Hepatocyte (in vitro differentiated cells): Measurements from ENCODE around the gene CHCHD10.

Experiments used
- EZH2 ChIP-seq: fragments of 200-600 bp; sonication (generic); IDR thresholded peaks from 2 replicates; pipeline ENCODE4 v1.6.1; 2016; ENCODE audit warnings: antibody characterized with exemption, mild to moderate bottlenecking, borderline replicate concordance
- EZH2phosphoT487 ChIP-seq: fragments of 200-600 bp; sonication (generic); IDR thresholded peaks from one replicate; pipeline ENCODE4 v1.6.1; 2018; ENCODE audit warnings: antibody characterized with exemption, mild to moderate bottlenecking, low read depth, moderate library complexity; ENCODE audit not compliant: unreplicated experiment, severe bottlenecking
- TF ChIP-seq, protein P1 (sequence below): fragments of 200-600 bp; sonication (generic); IDR thresholded peaks from 2 replicates; pipeline ENCODE4 v1.5.1; 2016; ENCODE audit warnings: antibody characterized with exemption, mild to moderate bottlenecking; ENCODE audit not compliant: poor library complexity

DNA sequence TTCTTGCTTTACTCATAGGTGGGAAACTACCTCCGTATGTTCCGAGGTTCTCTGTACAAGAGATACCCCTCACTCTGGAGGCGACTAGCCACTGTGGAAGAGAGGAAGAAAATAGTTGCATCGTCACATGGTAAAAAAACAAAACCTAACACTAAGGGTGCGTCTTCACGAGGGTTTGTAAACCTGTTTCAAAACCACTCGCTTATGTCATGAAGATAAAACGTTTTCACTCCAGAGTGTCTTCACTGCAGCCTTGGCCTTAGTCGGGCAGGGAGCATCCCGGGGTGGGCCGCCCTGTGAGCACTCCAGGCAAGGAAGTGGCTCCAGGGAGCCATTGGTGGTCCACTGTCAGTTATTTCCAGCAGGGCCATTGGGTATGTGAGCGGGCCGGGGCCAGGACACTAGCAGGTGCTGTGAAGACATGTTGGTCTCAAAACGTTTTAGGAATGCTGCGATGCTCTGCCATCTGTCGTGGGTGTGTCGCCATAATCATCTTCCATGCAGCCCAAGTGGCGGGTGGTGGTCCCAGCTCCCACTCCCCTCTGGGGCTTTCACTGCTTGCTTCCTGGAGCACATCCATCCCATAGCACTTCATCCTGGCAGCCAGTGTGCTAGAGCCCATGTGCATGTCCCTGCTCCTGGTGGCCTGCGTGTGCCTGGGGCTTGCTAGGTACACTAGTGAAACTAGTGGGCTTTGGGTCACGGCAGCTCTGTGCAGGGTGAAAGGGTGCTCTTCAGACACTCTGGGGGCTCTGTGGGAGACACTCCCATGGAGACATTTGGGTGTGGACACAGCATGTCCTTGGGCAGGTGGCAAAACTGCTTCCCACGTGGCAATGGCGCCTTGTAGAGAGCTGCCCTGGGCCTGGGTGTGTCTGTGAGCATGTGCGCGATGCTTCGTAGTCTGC lies 24.2 kb upstream of the CHCHD10 start:
- TF ChIP-seq, protein P1, sequence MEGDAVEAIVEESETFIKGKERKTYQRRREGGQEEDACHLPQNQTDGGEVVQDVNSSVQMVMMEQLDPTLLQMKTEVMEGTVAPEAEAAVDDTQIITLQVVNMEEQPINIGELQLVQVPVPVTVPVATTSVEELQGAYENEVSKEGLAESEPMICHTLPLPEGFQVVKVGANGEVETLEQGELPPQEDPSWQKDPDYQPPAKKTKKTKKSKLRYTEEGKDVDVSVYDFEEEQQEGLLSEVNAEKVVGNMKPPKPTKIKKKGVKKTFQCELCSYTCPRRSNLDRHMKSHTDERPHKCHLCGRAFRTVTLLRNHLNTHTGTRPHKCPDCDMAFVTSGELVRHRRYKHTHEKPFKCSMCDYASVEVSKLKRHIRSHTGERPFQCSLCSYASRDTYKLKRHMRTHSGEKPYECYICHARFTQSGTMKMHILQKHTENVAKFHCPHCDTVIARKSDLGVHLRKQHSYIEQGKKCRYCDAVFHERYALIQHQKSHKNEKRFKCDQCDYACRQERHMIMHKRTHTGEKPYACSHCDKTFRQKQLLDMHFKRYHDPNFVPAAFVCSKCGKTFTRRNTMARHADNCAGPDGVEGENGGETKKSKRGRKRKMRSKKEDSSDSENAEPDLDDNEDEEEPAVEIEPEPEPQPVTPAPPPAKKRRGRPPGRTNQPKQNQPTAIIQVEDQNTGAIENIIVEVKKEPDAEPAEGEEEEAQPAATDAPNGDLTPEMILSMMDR: no peak
- TF ChIP-seq EZH2phosphoT487: no peak
- TF ChIP-seq EZH2: no peak
